ENCODE measurements around the gene ADAM21.
"Not testable (repeated sequence)": the region's sequence is repeated elsewhere in the genome, so short reads cannot be mapped to it uniquely, and the experiment has no call there.

ADAM21 gene

GRCh38 chr14:70422538-70422937 lies 29.4 kb upstream of the ADAM21 start:
- no peak overlapping the region for H3K4me2 ChIP-seq (ENCODE audit: low read depth, low read length, poor library complexity, severe bottlenecking)
- no peak overlapping the region for H3K9ac ChIP-seq (ENCODE audit: low read depth, low read length, poor library complexity, severe bottlenecking)
- H3K4me1 ChIP-seq (ENCODE audit: insufficient read depth, low read length, poor library complexity, severe bottlenecking) = no peaks in the 10 kb centered on the region
- no peaks in the 10 kb centered on the region for H3K36me3 ChIP-seq (ENCODE audit: insufficient read depth, low read length)
- H3K9me3 ChIP-seq (ENCODE audit: insufficient read depth, low read depth, low read length) = no peaks in the 10 kb centered on the region
- H3K27me3 ChIP-seq (ENCODE audit: insufficient read depth, low read length, poor library complexity, severe bottlenecking) = no peaks in the 10 kb centered on the region
- no peak overlapping the region for H3K4me3 ChIP-seq (ENCODE audit: low read length, poor library complexity, severe bottlenecking)
- H4K20me1 ChIP-seq (ENCODE audit: insufficient read depth, low read length, poor library complexity, severe bottlenecking) = no peaks in the 10 kb centered on the region
- no peaks in the 10 kb centered on the region for H3K79me2 ChIP-seq (ENCODE audit: insufficient read depth, low read length)
- H2AFZ ChIP-seq (ENCODE audit: low read length) = no peak overlapping the region
- TF ChIP-seq EZH2phosphoT487 (IDR thresholded peaks at IDR 0.05; ENCODE audit: borderline replicate concordance) = no peak
- TF ChIP-seq, protein P1, sequence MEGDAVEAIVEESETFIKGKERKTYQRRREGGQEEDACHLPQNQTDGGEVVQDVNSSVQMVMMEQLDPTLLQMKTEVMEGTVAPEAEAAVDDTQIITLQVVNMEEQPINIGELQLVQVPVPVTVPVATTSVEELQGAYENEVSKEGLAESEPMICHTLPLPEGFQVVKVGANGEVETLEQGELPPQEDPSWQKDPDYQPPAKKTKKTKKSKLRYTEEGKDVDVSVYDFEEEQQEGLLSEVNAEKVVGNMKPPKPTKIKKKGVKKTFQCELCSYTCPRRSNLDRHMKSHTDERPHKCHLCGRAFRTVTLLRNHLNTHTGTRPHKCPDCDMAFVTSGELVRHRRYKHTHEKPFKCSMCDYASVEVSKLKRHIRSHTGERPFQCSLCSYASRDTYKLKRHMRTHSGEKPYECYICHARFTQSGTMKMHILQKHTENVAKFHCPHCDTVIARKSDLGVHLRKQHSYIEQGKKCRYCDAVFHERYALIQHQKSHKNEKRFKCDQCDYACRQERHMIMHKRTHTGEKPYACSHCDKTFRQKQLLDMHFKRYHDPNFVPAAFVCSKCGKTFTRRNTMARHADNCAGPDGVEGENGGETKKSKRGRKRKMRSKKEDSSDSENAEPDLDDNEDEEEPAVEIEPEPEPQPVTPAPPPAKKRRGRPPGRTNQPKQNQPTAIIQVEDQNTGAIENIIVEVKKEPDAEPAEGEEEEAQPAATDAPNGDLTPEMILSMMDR (conservative IDR thresholded peaks at IDR 0.05; ENCODE audit: low read length) = no peak
- H3F3A ChIP-seq (ENCODE audit: low read depth) = no peaks in the 10 kb centered on the region
- H3K9me2 ChIP-seq (replicated peaks; ENCODE audit: low read depth, low read length) = no peaks in the 10 kb centered on the region

- Histone ChIP-seq H3F3A (ENCODE audit: low read depth) (no peaks in the 10 kb centered on the region), H3K4me2 (ENCODE audit: low read depth, low read length, poor library complexity, severe bottlenecking) (no peak overlapping the region), H4K20me1 (ENCODE audit: insufficient read depth, low read length, poor library complexity, severe bottlenecking) (no peaks in the 10 kb centered on the region), H3K9ac (ENCODE audit: low read depth, low read length, poor library complexity, severe bottlenecking) (no peak overlapping the region), H2AFZ (ENCODE audit: low read length) (no peak overlapping the region), H3K79me2 (ENCODE audit: insufficient read depth, low read length) (no peaks in the 10 kb centered on the region), H3K36me3 (ENCODE audit: insufficient read depth, low read length) (no peaks in the 10 kb centered on the region), H3K4me3 (ENCODE audit: low read length, poor library complexity, severe bottlenecking) (no peak overlapping the region), H3K9me3 (ENCODE audit: insufficient read depth, low read depth, low read length) (no peaks in the 10 kb centered on the region), H3K4me1 (ENCODE audit: insufficient read depth, low read length, poor library complexity, severe bottlenecking) (no peaks in the 10 kb centered on the region), H3K9me2 (replicated peaks; ENCODE audit: low read depth, low read length) (no peaks in the 10 kb centered on the region), H3K27me3 (ENCODE audit: insufficient read depth, low read length, poor library complexity, severe bottlenecking) (peaks cover 6% of the 10 kb centered on the region)
- no peak for TF ChIP-seq EZH2phosphoT487 (IDR thresholded peaks at IDR 0.05; ENCODE audit: borderline replicate concordance)
- TF ChIP-seq, protein P1 (conservative IDR thresholded peaks at IDR 0.05; ENCODE audit: low read length) = no peak
These were observed 26.6 kb upstream of the ADAM21 start for GRCh38 chr14:70425354-70425753.

DNA sequence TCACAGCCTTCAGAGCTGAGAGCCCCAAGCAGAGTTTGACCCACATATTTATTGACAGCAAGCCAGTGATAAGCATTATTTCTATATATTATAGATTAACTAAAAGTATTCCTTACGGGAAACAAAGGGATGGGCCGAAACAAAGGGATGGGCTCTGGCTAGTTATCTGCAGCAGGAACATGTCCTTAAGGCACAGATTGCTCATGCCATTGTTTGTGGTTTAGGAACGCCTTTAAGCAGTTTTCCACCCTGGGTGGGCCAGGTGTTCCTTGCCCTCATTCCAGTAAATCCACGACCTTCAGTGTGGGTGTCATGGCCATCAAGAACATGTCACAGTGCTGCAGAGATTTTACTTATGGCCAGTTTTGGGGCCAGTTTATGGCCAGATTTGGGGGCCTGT lies 25.4 kb upstream of the ADAM21 start:
- H3F3A ChIP-seq (ENCODE audit: low read depth); H3K4me1 ChIP-seq (ENCODE audit: insufficient read depth, low read length, poor library complexity, severe bottlenecking); H3K9me3 ChIP-seq (ENCODE audit: insufficient read depth, low read depth, low read length); H3K9me2 ChIP-seq (replicated peaks; ENCODE audit: low read depth, low read length); H2AFZ ChIP-seq (ENCODE audit: low read length); H3K79me2 ChIP-seq (ENCODE audit: insufficient read depth, low read length); H3K27me3 ChIP-seq (ENCODE audit: insufficient read depth, low read length, poor library complexity, severe bottlenecking); H3K4me3 ChIP-seq (ENCODE audit: low read length, poor library complexity, severe bottlenecking); H3K36me3 ChIP-seq (ENCODE audit: insufficient read depth, low read length); H4K20me1 ChIP-seq (ENCODE audit: insufficient read depth, low read length, poor library complexity, severe bottlenecking); H3K4me2 ChIP-seq (ENCODE audit: low read depth, low read length, poor library complexity, severe bottlenecking); H3K9ac ChIP-seq (ENCODE audit: low read depth, low read length, poor library complexity, severe bottlenecking): not testable (repeated sequence)

- Histone ChIP-seq H3K9me2 (replicated peaks; ENCODE audit: low read depth, low read length) (no peaks in the 10 kb centered on the region), H3F3A (ENCODE audit: low read depth) (no peaks in the 10 kb centered on the region), H4K20me1 (ENCODE audit: insufficient read depth, low read length, poor library complexity, severe bottlenecking) (no peaks in the 10 kb centered on the region), H3K27me3 (ENCODE audit: insufficient read depth, low read length, poor library complexity, severe bottlenecking) (no peaks in the 10 kb centered on the region), H3K4me2 (ENCODE audit: low read depth, low read length, poor library complexity, severe bottlenecking) (no peak overlapping the region), H3K36me3 (ENCODE audit: insufficient read depth, low read length) (no peaks in the 10 kb centered on the region), H3K79me2 (ENCODE audit: insufficient read depth, low read length) (no peaks in the 10 kb centered on the region), H3K9me3 (ENCODE audit: insufficient read depth, low read depth, low read length) (0 out of 2 replicates have a peak, but pooled peaks cover 3% of the 10 kb centered on the region), H3K4me1 (ENCODE audit: insufficient read depth, low read length, poor library complexity, severe bottlenecking) (no peaks in the 10 kb centered on the region), H3K4me3 (ENCODE audit: low read length, poor library complexity, severe bottlenecking) (no peak overlapping the region), H2AFZ (ENCODE audit: low read length) (no peak overlapping the region), H3K9ac (ENCODE audit: low read depth, low read length, poor library complexity, severe bottlenecking) (no peak overlapping the region)
- no peak for TF ChIP-seq EZH2phosphoT487 (IDR thresholded peaks at IDR 0.05; ENCODE audit: borderline replicate concordance)
- TF ChIP-seq, protein P1 (conservative IDR thresholded peaks at IDR 0.05; ENCODE audit: low read length) = no peak
These were observed 15.1 kb upstream of the ADAM21 start for GRCh38 chr14:70436867-70437266.
